ENCODE measurements around the gene FAM120C. TPM values are rescaled to one million over a fixed set of nuclear protein-coding genes. Genes with fewer than 3 reads are reported as not detected.

The FAM120C gene
- total RNA-seq, 1 experiment from 2014 or later: 8.2 TPM

DNA sequence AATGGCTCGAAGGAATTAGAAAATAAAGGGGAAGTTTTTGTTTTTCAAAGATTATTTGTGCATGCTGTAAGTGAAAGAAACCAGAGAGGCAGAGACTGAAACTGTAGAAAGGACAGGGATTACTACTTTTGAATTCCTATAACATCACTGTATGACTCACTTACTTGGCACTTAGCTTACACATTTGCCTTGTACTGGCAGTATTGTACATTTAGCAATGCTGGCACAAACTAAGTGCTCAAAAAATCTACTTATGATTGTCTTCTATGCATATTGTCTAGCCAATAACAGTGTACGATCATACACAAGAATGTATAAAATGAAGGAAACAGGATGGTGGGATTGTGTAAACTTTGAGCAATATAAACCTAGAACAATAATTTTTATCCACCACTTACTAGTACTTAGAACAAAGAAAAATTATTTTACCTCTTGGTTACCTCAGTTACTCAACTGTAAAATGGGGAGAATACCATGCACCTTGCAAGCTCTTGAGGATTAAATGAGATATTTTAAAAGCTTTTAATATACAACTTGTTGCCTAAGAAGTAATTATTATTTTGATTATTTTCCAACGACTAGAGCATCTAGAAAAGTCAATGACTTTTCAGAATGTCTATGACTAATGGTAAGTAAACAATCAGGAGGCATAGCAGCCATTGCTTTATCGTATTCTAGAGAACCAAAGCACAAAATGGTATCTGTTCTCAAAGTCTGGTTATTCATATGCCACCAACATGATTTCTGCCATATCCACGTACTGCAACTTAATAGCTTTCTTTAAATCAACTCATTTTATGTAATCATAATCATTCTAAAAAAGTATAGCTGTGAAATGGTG is 4.7 kb downstream of the FAM120C start:
- Histone ChIP-seq H3K79me2 (ENCODE audit: low read length) (peaks cover 93% of the 10 kb centered on the region), H3F3A (ENCODE audit: low read length, unreplicated experiment) (peaks cover 6% of the 10 kb centered on the region), H2AFZ (ENCODE audit: low read length) (no peak overlapping the region), H3K27ac (ENCODE audit: low read length) (peak overlapping the region; percentile 44), H3K4me2 (ENCODE audit: low read length) (peak overlapping the region; percentile 97), H3K9me3 (ENCODE audit: low read length) (no peaks in the 10 kb centered on the region), H3K4me3 (ENCODE audit: low read length) (peak overlapping the region; percentile 92), H3K9me2 (replicated peaks; ENCODE audit: low read length) (no peaks in the 10 kb centered on the region), H4K20me1 (ENCODE audit: low read length) (0 out of 2 replicates have a peak, but pooled peaks cover 10% of the 10 kb centered on the region), H3K27me3 (ENCODE audit: low read length) (no peaks in the 10 kb centered on the region), H3K9ac (ENCODE audit: low read length) (no peak overlapping the region), H3K36me3 (ENCODE audit: low read depth, low read length) (peaks cover 16% of the 10 kb centered on the region), H3K4me1 (ENCODE audit: insufficient read depth, low read length) (peaks cover 54% of the 10 kb centered on the region)
- ChIA-PET POLR2A (ENCODE audit: unreplicated experiment) (interaction anchor here (0.6 kb wide), 1 partner anchor 73 kb away, joined by 3 read pairs; no protein-coding TSS in a partner anchor), CTCF (no interaction called here)
- BruUV-seq (replicated peaks): no TSS peak
- intact Hi-C loops (cut with micrococcal nuclease): loop anchor here (2.0 kb wide), 1 partner anchor 136 kb away; no protein-coding TSS in a partner anchor
- ATAC-seq: peak; percentile 60
- peak; percentile 79 for DNase-seq
- no peak for TF ChIP-seq EZH2 (IDR thresholded peaks at IDR 0.05; ENCODE audit: low read length, unreplicated experiment)
- no peak for TF ChIP-seq CTCF (conservative IDR thresholded peaks at IDR 0.05; ENCODE audit: low read depth, low read length)
- TF ChIP-seq EZH2phosphoT487 (IDR thresholded peaks at IDR 0.05; ENCODE audit: borderline replicate concordance, low read length): no peak

- intact Hi-C loops (cut with micrococcal nuclease): no loop called here
- POLR2A ChIA-PET (ENCODE audit: unreplicated experiment): no interaction called here
- Histone ChIP-seq H3K27ac (ENCODE audit: low read length) (no peak overlapping the region), H2AFZ (ENCODE audit: low read length) (no peak overlapping the region), H3K27me3 (ENCODE audit: low read length) (no peaks in the 10 kb centered on the region), H3K9ac (ENCODE audit: low read length) (no peak overlapping the region), H3K9me2 (replicated peaks; ENCODE audit: low read length) (no peaks in the 10 kb centered on the region), H3K9me3 (ENCODE audit: low read length) (no peaks in the 10 kb centered on the region), H3F3A (ENCODE audit: low read length, unreplicated experiment) (peaks cover 6% of the 10 kb centered on the region), H3K4me1 (ENCODE audit: insufficient read depth, low read length) (peaks cover 55% of the 10 kb centered on the region), H3K79me2 (ENCODE audit: low read length) (peaks cover 86% of the 10 kb centered on the region), H3K36me3 (ENCODE audit: low read depth, low read length) (peaks cover 16% of the 10 kb centered on the region), H3K4me3 (ENCODE audit: low read length) (peak overlapping the region; percentile 36; the same call in 1 of the 2 replicates), H3K4me2 (ENCODE audit: low read length) (peak overlapping the region; percentile 97), H4K20me1 (ENCODE audit: low read length) (0 out of 2 replicates have a peak, but pooled peaks cover 10% of the 10 kb centered on the region)
- no TSS peak for BruUV-seq (replicated peaks)
- ATAC-seq (no peak), DNase-seq (no peak)
- CTCF ChIA-PET: no interaction called here
- TF ChIP-seq EZH2 (IDR thresholded peaks at IDR 0.05; ENCODE audit: low read length, unreplicated experiment) (no peak), CTCF (conservative IDR thresholded peaks at IDR 0.05; ENCODE audit: low read depth, low read length) (no peak), EZH2phosphoT487 (IDR thresholded peaks at IDR 0.05; ENCODE audit: borderline replicate concordance, low read length) (no peak)
Observed at GRCh38 chrX:54177306-54177705, 5.7 kb downstream of the FAM120C start.

GRCh38 chrX:54173791-54174190 is 9.3 kb downstream of the FAM120C start:
- H3K4me2 ChIP-seq (ENCODE audit: low read length): no peak overlapping the region
- peaks cover 6% of the 10 kb centered on the region for H3F3A ChIP-seq (ENCODE audit: low read length, unreplicated experiment)
- H3K9me2 ChIP-seq (replicated peaks; ENCODE audit: low read length): no peaks in the 10 kb centered on the region
- POLR2A ChIA-PET (ENCODE audit: unreplicated experiment): no interaction called here
- no peak overlapping the region for H3K27ac ChIP-seq (ENCODE audit: low read length)
- CTCF ChIA-PET: no interaction called here
- H2AFZ ChIP-seq (ENCODE audit: low read length): no peak overlapping the region
- DNase-seq (no peak), ATAC-seq (no peak)
- intact Hi-C loops (cut with micrococcal nuclease): no loop called here
- no TSS peak for BruUV-seq (replicated peaks)
- 0 out of 2 replicates have a peak, but pooled peaks cover under 1% of the 10 kb centered on the region for H4K20me1 ChIP-seq (ENCODE audit: low read length)
- peaks cover 21% of the 10 kb centered on the region for H3K4me1 ChIP-seq (ENCODE audit: insufficient read depth, low read length)
- H3K79me2 ChIP-seq (ENCODE audit: low read length): peaks cover 51% of the 10 kb centered on the region
- H3K9ac ChIP-seq (ENCODE audit: low read length): no peak overlapping the region
- no peaks in the 10 kb centered on the region for H3K9me3 ChIP-seq (ENCODE audit: low read length)
- TF ChIP-seq EZH2 (IDR thresholded peaks at IDR 0.05; ENCODE audit: low read length, unreplicated experiment): no peak
- no peak for TF ChIP-seq CTCF (conservative IDR thresholded peaks at IDR 0.05; ENCODE audit: low read depth, low read length)
- TF ChIP-seq EZH2phosphoT487 (IDR thresholded peaks at IDR 0.05; ENCODE audit: borderline replicate concordance, low read length): no peak
- no peak overlapping the region for H3K4me3 ChIP-seq (ENCODE audit: low read length)
- H3K36me3 ChIP-seq (ENCODE audit: low read depth, low read length): peaks cover 16% of the 10 kb centered on the region
- no peaks in the 10 kb centered on the region for H3K27me3 ChIP-seq (ENCODE audit: low read length)

Data from PC-3 (cell line).